PFSK-1 (cell line): Measurements from ENCODE around the gene FURIN.

Source experiments
- FOXP2 ChIP-seq: optimal IDR thresholded peaks from 2 replicates; pipeline ENCODE3; 2011; ENCODE audit warnings: borderline replicate concordance, control low read depth, inconsistent platforms; ENCODE audit not compliant: insufficient read depth; ENCODE audit errors: extremely low read length, extremely low read depth
- POLR2AphosphoS5 ChIP-seq: IDR thresholded peaks from 2 replicates; pipeline ENCODE4 v1.6.1; 2012; ENCODE audit warnings: low read depth, mild to moderate bottlenecking, control low read depth, low read length, moderate library complexity
- REST ChIP-seq, 2 experiments: IDR thresholded peaks; 2 replicates each; pipeline versions ENCODE4 v1.6.1 to v1.8.0; 2011 to 2012; ENCODE audit warnings: low read depth in 2 of 2, low read length in 2 of 2, control low read depth in 1 of 2, inconsistent platforms in 1 of 2, mild to moderate bottlenecking in 1 of 2, moderate library complexity in 1 of 2; ENCODE audit not compliant: insufficient read depth in 1 of 2
- SIN3A ChIP-seq: IDR thresholded peaks from 2 replicates; pipeline ENCODE4 v1.6.1; 2012; ENCODE audit warnings: mild to moderate bottlenecking, low read length, moderate library complexity, borderline replicate concordance; ENCODE audit not compliant: insufficient read depth
- TAF1 ChIP-seq: IDR thresholded peaks from 2 replicates; pipeline ENCODE4 v1.6.1; 2012; ENCODE audit warnings: low read length, control low read depth, borderline replicate concordance; ENCODE audit not compliant: insufficient read depth

GRCh38 chr15:90820481-90820880 lies 47.9 kb upstream of the FURIN start:
- TF ChIP-seq REST (IDR thresholded peaks at IDR 0.05; ENCODE audit: insufficient read depth in 1 of 2, low read depth in 2 of 2, low read length in 2 of 2) (no peak), SIN3A (no peak), POLR2AphosphoS5 (no peak), TAF1 (no peak), FOXP2 (no peak)
